Calu3 (cell line): ENCODE data around the gene PCDHA11. TPM values are rescaled to one million over a fixed set of nuclear protein-coding genes. Genes with fewer than 3 reads are reported as not detected.
"Not testable (repeated sequence)": the region's sequence is repeated elsewhere in the genome, so short reads cannot be mapped to it uniquely, and the experiment has no call there.

ENCODE experiments used
- BruUV-seq: library from RNA; stranded (reverse); fragments of 400-500 nt; replicated peaks from 2 replicates; lab custom pipeline; 2021; lab: Mats Ljungman, UMichigan
- CTCF ChIA-PET: fragments of 300-600 bp; sonication (Branson Sonifier 250); formaldehyde crosslinking; loops from one replicate; lab custom pipeline; 2022; ENCODE audit warnings: antibody characterized with exemption; lab: Charles Lee
- DNase-seq: peaks from one replicate; pipeline ENCODE4 v3.0.0; 2022
- H3K27ac Mint-ChIP-seq: one replicate; pipeline ENCODE4 v1.8.0; 2022; ENCODE audit warnings: mixed read lengths; ENCODE audit not compliant: unreplicated experiment
- H3K27me3 Mint-ChIP-seq: one replicate; pipeline ENCODE4 v1.8.0; 2022; ENCODE audit warnings: mixed read lengths; ENCODE audit not compliant: unreplicated experiment
- H3K36me3 Mint-ChIP-seq: one replicate; pipeline ENCODE4 v1.8.0; 2022; ENCODE audit warnings: mild to moderate bottlenecking, moderate library complexity, mixed read lengths; ENCODE audit not compliant: insufficient read depth, unreplicated experiment
- H3K4me1 Mint-ChIP-seq: one replicate; pipeline ENCODE4 v1.8.0; 2022; ENCODE audit warnings: mild to moderate bottlenecking, low read depth, mixed read lengths; ENCODE audit not compliant: unreplicated experiment
- H3K4me3 Mint-ChIP-seq: one replicate; pipeline ENCODE4 v1.8.0; 2022; ENCODE audit warnings: mild to moderate bottlenecking, low read depth, moderate library complexity, mixed read lengths; ENCODE audit not compliant: unreplicated experiment
- H3K9me3 Mint-ChIP-seq: one replicate; pipeline ENCODE4 v1.8.0; 2022; ENCODE audit warnings: low read depth, mixed read lengths; ENCODE audit not compliant: unreplicated experiment
- intact Hi-C: fragments of 100-400 bp; cut with micrococcal nuclease; formaldehyde crosslinking; loops from one replicate; pipeline ENCODE4 v1.10.0; 2022; ENCODE audit not compliant: unreplicated experiment
- total RNA-seq: library from RNA; stranded (reverse); gene quantifications from 2 replicates; pipeline ENCODE4 v1.2.3, GENCODE V29; 2022
- TF ChIP-seq, protein P1 (sequence below): fragments of 200-600 bp; IDR thresholded peaks from one replicate; pipeline ENCODE4 v1.8.0; 2022; ENCODE audit warnings: antibody characterized with exemption; ENCODE audit not compliant: unreplicated experiment

Gene PCDHA11
- total RNA-seq, 1 experiment from 2014 or later, result 0.64 TPM

DNA sequence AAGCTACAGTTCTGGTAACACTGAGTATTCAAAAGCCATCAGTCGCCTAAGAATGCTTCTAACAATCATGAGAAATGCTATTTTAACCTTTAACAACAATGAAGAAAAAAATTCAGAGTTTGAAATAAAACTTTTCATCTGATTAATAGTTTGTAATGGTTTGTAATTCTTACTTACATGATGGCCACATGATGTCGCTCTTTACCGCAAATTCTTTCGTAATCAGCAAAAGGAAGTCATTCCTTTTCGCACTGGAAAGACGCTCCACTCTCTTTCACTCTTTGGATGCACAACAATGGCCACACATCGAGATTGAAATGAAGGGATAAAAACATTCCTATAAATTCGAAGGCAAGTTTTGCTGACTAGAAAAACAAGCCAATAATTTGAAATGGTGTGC lies 34.8 kb upstream of the PCDHA11 start, which contains the start of gene PCDHA7:
Gene PCDHA7, plus strand, starts transcription at position 277 of the 400 bp plus-strand sequence. Its CDS starts 115 bp downstream, at position 392.
- DNase-seq, result no peak
- no TSS peak for BruUV-seq
- TF ChIP-seq, protein P1, sequence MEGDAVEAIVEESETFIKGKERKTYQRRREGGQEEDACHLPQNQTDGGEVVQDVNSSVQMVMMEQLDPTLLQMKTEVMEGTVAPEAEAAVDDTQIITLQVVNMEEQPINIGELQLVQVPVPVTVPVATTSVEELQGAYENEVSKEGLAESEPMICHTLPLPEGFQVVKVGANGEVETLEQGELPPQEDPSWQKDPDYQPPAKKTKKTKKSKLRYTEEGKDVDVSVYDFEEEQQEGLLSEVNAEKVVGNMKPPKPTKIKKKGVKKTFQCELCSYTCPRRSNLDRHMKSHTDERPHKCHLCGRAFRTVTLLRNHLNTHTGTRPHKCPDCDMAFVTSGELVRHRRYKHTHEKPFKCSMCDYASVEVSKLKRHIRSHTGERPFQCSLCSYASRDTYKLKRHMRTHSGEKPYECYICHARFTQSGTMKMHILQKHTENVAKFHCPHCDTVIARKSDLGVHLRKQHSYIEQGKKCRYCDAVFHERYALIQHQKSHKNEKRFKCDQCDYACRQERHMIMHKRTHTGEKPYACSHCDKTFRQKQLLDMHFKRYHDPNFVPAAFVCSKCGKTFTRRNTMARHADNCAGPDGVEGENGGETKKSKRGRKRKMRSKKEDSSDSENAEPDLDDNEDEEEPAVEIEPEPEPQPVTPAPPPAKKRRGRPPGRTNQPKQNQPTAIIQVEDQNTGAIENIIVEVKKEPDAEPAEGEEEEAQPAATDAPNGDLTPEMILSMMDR, result no peak
- H3K36me3 Mint-ChIP-seq, result peaks cover 4% of the 10 kb centered on the region
- no peak within 1 kb of the TSS for H3K4me3 Mint-ChIP-seq
- H3K4me1 Mint-ChIP-seq, result no peaks in the 10 kb centered on the region
- no peaks in the 10 kb centered on the region for H3K27me3 Mint-ChIP-seq
- intact Hi-C loops, result no loop called here
- CTCF ChIA-PET, result no interaction called here
- peaks cover 13% of the 10 kb centered on the region for H3K9me3 Mint-ChIP-seq
- no peak within 1 kb of the TSS for H3K27ac Mint-ChIP-seq

DNA sequence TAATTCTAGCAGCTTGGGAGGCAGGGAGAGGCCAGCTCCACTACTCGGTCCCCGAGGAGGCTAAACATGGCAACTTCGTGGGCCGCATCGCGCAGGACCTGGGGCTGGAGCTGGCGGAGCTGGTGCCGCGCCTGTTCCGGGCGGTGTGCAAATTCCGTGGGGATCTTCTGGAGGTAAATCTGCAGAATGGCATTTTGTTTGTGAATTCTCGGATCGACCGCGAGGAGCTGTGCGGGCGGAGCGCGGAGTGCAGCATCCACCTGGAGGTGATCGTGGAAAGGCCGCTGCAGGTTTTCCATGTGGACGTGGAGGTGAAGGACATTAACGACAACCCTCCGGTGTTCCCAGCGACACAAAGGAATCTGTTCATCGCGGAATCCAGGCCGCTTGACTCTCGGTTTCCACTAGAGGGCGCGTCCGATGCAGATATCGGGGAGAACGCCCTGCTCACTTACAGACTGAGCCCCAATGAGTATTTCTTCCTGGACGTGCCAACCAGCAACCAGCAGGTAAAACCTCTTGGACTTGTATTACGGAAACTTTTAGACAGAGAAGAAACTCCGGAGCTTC lies 34.2 kb upstream of the PCDHA11 start:
- DNase-seq, H3K27ac Mint-ChIP-seq, CTCF ChIA-PET, intact Hi-C loops, H3K36me3 Mint-ChIP-seq, BruUV-seq, H3K27me3 Mint-ChIP-seq, H3K4me3 Mint-ChIP-seq, H3K4me1 Mint-ChIP-seq: not testable (repeated sequence)
- peaks cover 14% of the 10 kb centered on the region for H3K9me3 Mint-ChIP-seq

DNA sequence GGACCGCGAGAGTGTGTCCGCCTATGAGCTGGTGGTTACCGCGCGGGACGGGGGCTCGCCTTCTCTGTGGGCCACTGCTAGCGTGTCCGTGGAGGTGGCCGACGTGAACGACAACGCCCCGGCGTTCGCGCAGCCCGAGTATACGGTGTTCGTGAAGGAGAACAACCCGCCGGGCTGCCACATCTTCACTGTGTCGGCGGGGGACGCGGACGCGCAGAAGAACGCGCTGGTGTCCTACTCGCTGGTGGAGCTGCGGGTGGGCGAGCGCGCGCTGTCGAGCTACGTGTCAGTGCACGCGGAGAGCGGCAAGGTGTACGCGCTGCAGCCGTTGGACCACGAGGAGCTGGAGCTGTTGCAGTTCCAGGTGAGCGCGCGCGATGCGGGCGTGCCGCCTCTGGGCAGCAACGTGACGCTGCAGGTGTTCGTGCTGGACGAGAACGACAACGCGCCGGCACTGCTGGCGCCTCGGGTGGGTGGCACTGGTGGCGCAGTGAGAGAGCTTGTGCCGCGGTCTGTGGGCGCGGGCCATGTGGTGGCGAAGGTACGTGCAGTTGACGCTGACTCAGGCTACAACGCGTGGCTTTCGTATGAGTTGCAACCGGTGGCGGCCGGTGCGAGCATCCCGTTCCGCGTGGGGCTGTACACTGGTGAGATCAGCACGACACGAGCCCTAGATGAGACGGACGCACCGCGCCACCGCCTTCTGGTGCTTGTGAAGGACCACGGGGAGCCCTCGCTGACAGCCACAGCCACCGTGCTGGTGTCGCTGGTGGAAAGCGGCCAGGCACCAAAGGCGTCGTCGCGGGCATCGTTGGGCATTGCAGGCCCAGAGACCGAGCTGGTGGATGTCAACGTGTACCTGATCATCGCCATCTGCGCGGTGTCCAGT lies 32.9 kb upstream of the PCDHA11 start:
- H3K4me3 Mint-ChIP-seq, result no peak overlapping the region

DNA sequence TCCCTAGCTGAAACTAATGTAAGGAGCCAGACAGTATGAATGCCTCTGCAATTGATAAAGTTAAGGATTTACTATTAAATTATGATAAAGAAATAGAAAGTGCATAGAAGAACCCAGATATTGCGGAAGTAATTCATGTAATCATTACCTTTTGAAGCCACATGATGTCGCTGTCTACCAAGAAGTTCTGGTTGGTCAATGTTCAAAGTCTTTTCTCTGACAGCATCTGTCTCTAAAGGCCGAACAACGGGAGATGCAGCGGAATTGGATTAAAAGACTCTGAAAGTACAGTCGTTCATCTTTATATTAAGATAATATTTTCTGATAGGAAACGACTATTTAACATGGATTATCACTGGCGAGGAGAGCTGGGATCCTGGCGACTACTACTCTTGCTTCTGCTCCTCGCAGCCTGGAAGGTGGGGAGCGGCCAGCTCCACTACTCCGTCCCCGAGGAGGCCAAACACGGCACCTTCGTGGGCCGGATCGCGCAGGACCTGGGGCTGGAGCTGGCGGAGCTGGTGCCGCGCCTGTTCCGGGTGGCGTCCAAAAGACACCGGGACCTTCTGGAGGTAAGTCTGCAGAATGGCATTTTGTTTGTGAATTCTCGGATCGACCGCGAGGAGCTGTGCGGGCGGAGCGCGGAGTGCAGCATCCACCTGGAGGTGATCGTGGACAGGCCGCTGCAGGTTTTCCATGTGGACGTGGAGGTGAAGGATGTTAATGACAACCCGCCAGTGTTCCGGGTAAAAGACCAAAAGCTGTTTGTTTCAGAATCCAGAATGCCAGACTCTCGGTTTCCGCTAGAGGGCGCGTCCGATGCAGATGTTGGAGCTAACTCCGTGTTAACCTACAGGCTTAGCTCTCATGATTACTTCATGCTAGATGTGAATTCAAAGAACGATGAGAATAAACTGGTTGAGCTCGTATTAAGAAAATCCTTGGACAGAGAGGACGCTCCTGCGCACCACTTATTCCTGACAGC lies 27.5 kb upstream of the PCDHA11 start, which contains the start of gene PCDHA8:
Gene PCDHA8, plus strand, starts transcription at position 210 of the 985 bp plus-strand sequence. Its CDS starts 135 bp downstream, at position 345.
- CTCF ChIA-PET, result no interaction called here
- Mint-ChIP-seq H3K27me3 (no peaks in the 10 kb centered on the region), H3K27ac (no peak within 1 kb of the TSS), H3K9me3 (peaks cover 16% of the 10 kb centered on the region), H3K4me3 (no peak within 1 kb of the TSS), H3K36me3 (no peaks in the 10 kb centered on the region), H3K4me1 (no peaks in the 10 kb centered on the region)
- BruUV-seq, result no TSS peak
- no peak for DNase-seq
- intact Hi-C loops, result no loop called here
- TF ChIP-seq, protein P1, result no peak

More for the DNA sequence above, 32.9 kb upstream of the PCDHA11 start:
- no peak overlapping the region for H3K27ac Mint-ChIP-seq
- H3K9me3 Mint-ChIP-seq, result peaks cover 21% of the 10 kb centered on the region
- TF ChIP-seq, protein P1, result no peak
- CTCF ChIA-PET, result no interaction called here
- intact Hi-C loops, result no loop called here
- peaks cover 4% of the 10 kb centered on the region for H3K36me3 Mint-ChIP-seq
- DNase-seq, result no peak
- no TSS peak for BruUV-seq
- H3K4me1 Mint-ChIP-seq, result no peaks in the 10 kb centered on the region
- H3K27me3 Mint-ChIP-seq, result no peaks in the 10 kb centered on the region
